ENCODE data around the gene MPHOSPH9.

The MPHOSPH9 gene

GRCh38 chr12:123122626-123123025, 110.3 kb downstream of the MPHOSPH9 start:
- H3K4me3 ChIP-seq (ENCODE audit: low read depth, low read length) = no peak overlapping the region
- no peak for TF ChIP-seq CTCF (IDR thresholded peaks at IDR 0.05; ENCODE audit: low read depth, low read length, missing control alignments)
- in situ Hi-C loops (cut with HindIII; ENCODE audit: low sequenced_read_pairs) = no loop called here
- no peak for DNase-seq (ENCODE audit: low read depth)

- DNase-seq (ENCODE audit: low read depth) = no peak
- no peak overlapping the region for H3K4me3 ChIP-seq (ENCODE audit: low read depth, low read length)
- in situ Hi-C loops (cut with HindIII; ENCODE audit: low sequenced_read_pairs) = no loop called here
- TF ChIP-seq CTCF (IDR thresholded peaks at IDR 0.05; ENCODE audit: low read depth, low read length, missing control alignments) = no peak
Measured at GRCh38 chr12:123121670-123122069, 111.3 kb downstream of the MPHOSPH9 start.

GRCh38 chr12:123120452-123121166, 112.3 kb downstream of the MPHOSPH9 start:
- no peak for TF ChIP-seq CTCF (IDR thresholded peaks at IDR 0.05; ENCODE audit: low read depth, low read length, missing control alignments)
- no peak overlapping the region for H3K4me3 ChIP-seq (ENCODE audit: low read depth, low read length)
- no peak for DNase-seq (ENCODE audit: low read depth)
- in situ Hi-C loops (cut with HindIII; ENCODE audit: low sequenced_read_pairs) = no loop called here

GRCh38 chr12:123119808-123120207, 113.1 kb downstream of the MPHOSPH9 start:
- in situ Hi-C loops (cut with HindIII; ENCODE audit: low sequenced_read_pairs) = no loop called here
- no peak for DNase-seq (ENCODE audit: low read depth)
- TF ChIP-seq CTCF (IDR thresholded peaks at IDR 0.05; ENCODE audit: low read depth, low read length, missing control alignments) = no peak
- H3K4me3 ChIP-seq (ENCODE audit: low read depth, low read length) = no peak overlapping the region

- no peak overlapping the region for H3K4me3 ChIP-seq (ENCODE audit: low read depth, low read length)
- DNase-seq (ENCODE audit: low read depth) = no peak
- in situ Hi-C loops (cut with HindIII; ENCODE audit: low sequenced_read_pairs) = no loop called here
- TF ChIP-seq CTCF (IDR thresholded peaks at IDR 0.05; ENCODE audit: low read depth, low read length, missing control alignments) = no peak
Measured at GRCh38 chr12:123118497-123118896, 114.4 kb downstream of the MPHOSPH9 start.

GRCh38 chr12:123115409-123116121, 117.4 kb downstream of the MPHOSPH9 start:
- in situ Hi-C loops (cut with HindIII; ENCODE audit: low sequenced_read_pairs) = no loop called here
- DNase-seq (ENCODE audit: low read depth) = peak; percentile 81
- TF ChIP-seq CTCF (IDR thresholded peaks at IDR 0.05; ENCODE audit: low read depth, low read length, missing control alignments) = no peak
- H3K4me3 ChIP-seq (ENCODE audit: low read depth, low read length) = no peak overlapping the region
